ENCODE results near the gene TFCP2L1. TPM values are rescaled to one million over a fixed set of nuclear protein-coding genes. Genes with fewer than 3 reads are reported as not detected.
"Not testable (repeated sequence)": the region's sequence is repeated elsewhere in the genome, so short reads cannot be mapped to it uniquely, and the experiment has no call there.

Gene TFCP2L1
- total and polyA plus RNA-seq, 5 experiments from 2014 or later: 0.53 TPM; not detected in 4

DNA sequence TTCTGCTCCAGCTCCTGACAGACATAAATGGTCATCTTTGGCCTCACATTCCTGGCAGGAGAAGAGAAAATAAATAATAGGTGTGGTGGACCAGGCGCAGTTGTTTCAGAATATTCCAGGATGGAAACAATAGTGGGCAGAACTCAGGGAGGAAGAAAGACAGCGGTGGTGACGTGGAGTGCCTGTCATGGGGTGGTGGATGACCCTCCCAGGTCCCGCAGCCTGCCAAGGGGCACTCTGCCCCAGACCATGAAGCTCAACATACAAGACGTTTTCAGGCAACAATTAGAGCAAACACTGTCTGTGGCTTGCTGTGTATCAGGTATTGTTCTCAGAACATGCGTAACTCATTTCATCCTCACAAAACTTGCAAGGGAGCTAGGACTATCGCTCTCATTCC lies 50.9 kb downstream of the TFCP2L1 start:
- POLR2A ChIA-PET: no interaction called here

DNA sequence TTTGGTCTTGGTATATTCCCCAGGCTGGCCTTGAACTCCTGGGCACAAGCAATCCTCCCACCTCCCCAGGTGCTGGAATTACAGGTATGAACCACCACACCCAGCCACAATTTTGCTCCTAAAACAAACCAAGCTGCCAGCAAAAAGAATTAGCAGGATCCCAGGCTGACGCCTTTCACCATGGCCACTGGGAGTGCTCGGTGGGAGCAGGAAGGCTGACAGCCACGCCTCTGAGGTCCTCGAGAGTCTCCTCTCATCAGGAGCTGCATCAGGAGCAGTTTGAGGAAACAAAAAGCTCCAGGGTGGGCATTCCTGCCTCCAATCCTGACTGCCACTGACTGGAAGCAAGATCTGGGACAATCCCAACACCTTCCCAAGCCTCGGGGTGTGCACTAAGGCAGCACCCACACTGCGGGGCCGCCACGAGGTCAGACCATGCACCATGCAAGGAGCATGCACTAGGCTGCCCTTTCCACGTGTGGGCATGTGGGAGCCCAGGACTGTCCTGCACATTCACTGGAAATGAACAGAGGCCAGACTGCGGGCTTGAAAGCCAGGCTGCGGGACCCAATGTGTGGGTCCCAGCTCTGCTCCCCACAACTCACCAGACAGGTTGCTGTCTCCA lies 51.4 kb downstream of the TFCP2L1 start:
- DNase-seq (no peak), ATAC-seq (no peak)
- Mint-ChIP-seq H3K27me3 (peaks cover 0 to 10% (median 6%) of the 10 kb centered on the region in 5 donors), H3K9me3 (no peaks in the 10 kb centered on the region), H3K4me1 (no peaks in the 10 kb centered on the region), H3K36me3 (no peaks in the 10 kb centered on the region), H3K27ac (no peak overlapping the region), H3K4me3 (no peak overlapping the region)
- POLR2A ChIA-PET: no interaction called here

More for the DNA sequence above, 50.9 kb downstream of the TFCP2L1 start:
- Mint-ChIP-seq H3K9me3 (no peaks in the 10 kb centered on the region), H3K36me3 (no peaks in the 10 kb centered on the region), H3K27ac (no peak overlapping the region), H3K27me3 (peaks cover 0 to 10% (median 6%) of the 10 kb centered on the region in 5 donors), H3K4me3 (no peak overlapping the region), H3K4me1 (no peaks in the 10 kb centered on the region)
- no peak for ATAC-seq
- no peak for DNase-seq

- H3K27ac Mint-ChIP-seq: no peak overlapping the region
- H3K9me3 Mint-ChIP-seq: no peaks in the 10 kb centered on the region
- H3K27me3 Mint-ChIP-seq: peaks cover 0 to 12% (median 6%) of the 10 kb centered on the region in 5 donors
- no peaks in the 10 kb centered on the region for H3K36me3 Mint-ChIP-seq
- no peak overlapping the region for H3K4me3 Mint-ChIP-seq
- no peak for ATAC-seq
- POLR2A ChIA-PET: no interaction called here
- no peaks in the 10 kb centered on the region for H3K4me1 Mint-ChIP-seq
- DNase-seq: no peak
Observed at GRCh38 chr2:121232626-121233265, 52.3 kb downstream of the TFCP2L1 start.

- POLR2A ChIA-PET: no interaction called here
Observed at GRCh38 chr2:121231385-121232000, 53.5 kb downstream of the TFCP2L1 start.

GRCh38 chr2:121228521-121228920 lies 56.5 kb downstream of the TFCP2L1 start:
- Mint-ChIP-seq H3K27ac (no peak overlapping the region), H3K9me3 (no peaks in the 10 kb centered on the region), H3K27me3 (peaks cover 0 to 4% (median 0%) of the 10 kb centered on the region in 5 donors), H3K4me1 (no peaks in the 10 kb centered on the region), H3K4me3 (no peak overlapping the region), H3K36me3 (no peaks in the 10 kb centered on the region)
- no peak for ATAC-seq
- POLR2A ChIA-PET: no interaction called here
- DNase-seq: no peak

More at GRCh38 chr2:121231385-121232000, 53.5 kb downstream of the TFCP2L1 start:
- Mint-ChIP-seq H3K9me3 (no peaks in the 10 kb centered on the region), H3K27me3 (peaks cover 0 to 9% (median 3%) of the 10 kb centered on the region in 5 donors), H3K27ac (no peak overlapping the region), H3K4me1 (no peaks in the 10 kb centered on the region), H3K36me3 (no peaks in the 10 kb centered on the region), H3K4me3 (no peak overlapping the region)
- ATAC-seq (no peak), DNase-seq (no peak)

DNA sequence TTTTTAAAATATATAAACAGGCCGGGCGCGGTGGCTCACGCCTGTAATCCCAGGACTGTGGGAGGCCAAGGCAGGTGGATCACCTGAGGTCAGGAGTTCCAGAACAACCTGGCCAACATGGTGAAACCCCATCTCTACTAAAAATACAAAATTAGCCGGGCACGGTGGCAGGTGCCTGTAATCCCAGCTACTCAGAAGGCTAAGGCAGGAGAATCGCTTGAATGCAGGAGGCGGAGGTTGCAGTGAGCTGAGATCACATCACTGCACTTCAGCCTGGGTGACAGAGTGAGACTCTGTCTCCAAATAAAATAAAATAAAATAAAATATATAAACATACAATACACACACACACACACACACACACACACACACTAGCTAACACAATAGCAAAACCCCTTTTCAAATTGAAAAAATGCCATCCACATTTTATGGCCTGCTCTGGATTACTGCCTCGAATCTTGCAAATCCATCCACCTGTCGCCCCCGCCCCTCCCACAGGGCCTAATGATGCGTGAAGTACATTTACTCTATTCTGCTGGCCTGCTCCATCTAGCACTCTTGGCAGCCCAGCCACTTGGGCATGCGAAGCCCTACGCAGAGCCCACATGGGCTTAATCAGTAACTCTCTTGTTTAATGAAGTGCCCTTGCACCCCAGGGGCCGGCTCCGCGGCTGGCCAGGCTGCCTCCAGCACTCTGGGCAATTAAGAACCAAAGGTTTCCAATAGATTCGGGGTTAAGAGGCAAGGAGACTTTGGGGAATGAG lies 57.4 kb downstream of the TFCP2L1 start:
- H3K4me3 Mint-ChIP-seq, H3K27ac Mint-ChIP-seq, H3K36me3 Mint-ChIP-seq, H3K9me3 Mint-ChIP-seq, H3K4me1 Mint-ChIP-seq, H3K27me3 Mint-ChIP-seq, ATAC-seq, POLR2A ChIA-PET, DNase-seq: not testable (repeated sequence)

DNA sequence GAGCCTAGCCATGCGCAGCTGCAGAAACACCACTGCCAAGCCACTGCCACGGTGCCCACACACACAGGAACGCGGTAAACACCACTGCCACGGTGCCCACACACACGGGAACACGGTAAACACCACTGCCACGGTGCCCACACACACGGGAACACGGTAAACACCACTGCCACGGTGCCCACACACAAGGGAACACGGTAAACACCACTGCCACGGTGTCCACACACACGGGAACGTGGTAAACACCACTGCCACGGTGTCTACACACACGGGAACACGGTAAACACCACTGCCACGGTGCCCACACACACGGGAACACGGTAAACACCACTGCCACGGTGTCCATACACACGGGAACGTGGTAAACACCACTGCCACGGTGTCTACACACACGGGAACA lies 59.3 kb downstream of the TFCP2L1 start:
- H3K36me3 Mint-ChIP-seq, H3K4me3 Mint-ChIP-seq, ATAC-seq, H3K9me3 Mint-ChIP-seq, DNase-seq, H3K27me3 Mint-ChIP-seq, H3K4me1 Mint-ChIP-seq, POLR2A ChIA-PET, H3K27ac Mint-ChIP-seq: not testable (repeated sequence)

DNA sequence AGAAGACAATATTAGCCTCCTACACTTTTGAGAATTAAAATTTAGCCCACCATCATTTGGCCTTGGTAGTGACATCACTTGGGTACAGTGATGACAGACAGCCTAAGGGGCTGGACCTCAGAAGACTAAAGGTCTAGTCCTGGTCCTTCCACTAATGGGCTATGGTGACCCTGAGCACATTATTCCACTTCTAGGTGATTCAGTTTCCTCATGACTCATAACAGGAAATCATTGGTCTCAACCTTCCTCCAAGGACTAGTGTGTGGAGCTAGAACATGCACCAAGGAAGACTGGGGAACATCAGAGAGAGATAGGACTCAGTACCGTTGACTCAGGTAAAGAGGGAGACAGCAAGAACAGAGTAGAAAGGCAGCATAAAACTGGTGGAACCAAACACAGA lies 64.0 kb downstream of the TFCP2L1 start:
- Mint-ChIP-seq H3K4me1 (no peaks in the 10 kb centered on the region), H3K27me3 (peaks cover 0 to 12% (median 0%) of the 10 kb centered on the region in 5 donors), H3K27ac (no peak overlapping the region), H3K36me3 (no peaks in the 10 kb centered on the region), H3K9me3 (no peaks in the 10 kb centered on the region), H3K4me3 (no peak overlapping the region)
- DNase-seq: no peak
- POLR2A ChIA-PET: no interaction called here
- no peak for ATAC-seq

DNA sequence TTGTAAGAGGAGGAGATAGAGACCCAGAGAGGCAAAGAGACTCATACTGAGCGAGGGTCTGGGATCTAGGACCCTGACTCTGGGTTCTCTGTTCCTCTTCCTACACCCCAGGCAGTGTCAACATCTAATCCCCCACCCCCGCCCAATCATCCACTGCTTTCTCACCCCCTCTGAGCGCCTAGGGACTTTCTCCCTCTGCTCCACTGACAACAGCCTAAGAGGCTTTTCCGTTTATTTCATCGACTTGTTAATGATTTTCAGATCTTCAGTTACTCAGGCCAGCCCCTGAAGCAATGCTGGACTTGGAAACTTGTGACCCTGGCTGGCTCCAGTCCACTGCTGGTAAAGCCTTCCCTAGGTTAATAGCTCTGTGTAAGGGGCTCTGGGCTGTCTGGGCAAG lies 65.1 kb downstream of the TFCP2L1 start:
- peaks cover 0 to 12% (median 0%) of the 10 kb centered on the region in 5 donors for H3K27me3 Mint-ChIP-seq
- ATAC-seq (no peak), DNase-seq (no peak)
- H3K9me3 Mint-ChIP-seq: no peaks in the 10 kb centered on the region
- H3K36me3 Mint-ChIP-seq: no peaks in the 10 kb centered on the region
- H3K4me1 Mint-ChIP-seq: no peaks in the 10 kb centered on the region
- no peak overlapping the region for H3K4me3 Mint-ChIP-seq
- POLR2A ChIA-PET: no interaction called here
- no peak overlapping the region for H3K27ac Mint-ChIP-seq

DNA sequence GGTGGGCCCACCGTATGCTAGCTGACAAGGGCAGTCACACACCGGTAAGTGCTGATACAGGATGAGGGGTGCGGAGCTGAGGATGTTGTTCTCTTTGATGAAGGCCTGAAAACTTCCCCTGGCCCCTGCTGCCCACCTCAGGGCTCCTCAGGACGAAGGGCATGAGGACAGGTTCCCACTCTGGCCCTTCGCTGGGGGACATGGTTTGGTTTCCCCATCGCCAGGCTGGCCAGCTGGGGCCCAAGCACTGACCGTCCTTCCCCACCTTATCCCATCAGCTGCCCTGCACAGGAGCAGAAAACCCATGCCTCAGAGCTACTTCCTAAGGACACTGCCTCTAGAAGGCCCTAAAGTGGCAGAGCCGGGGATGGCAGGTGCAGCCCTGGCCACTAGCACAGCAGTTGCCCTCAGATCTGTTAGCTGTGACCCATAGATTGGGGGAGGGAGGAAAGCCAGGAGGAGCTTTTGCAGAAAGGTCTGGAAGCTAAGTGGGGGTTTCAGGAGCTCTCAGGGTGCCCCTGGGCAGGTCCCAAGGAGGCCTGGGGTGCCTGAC lies 66.5 kb downstream of the TFCP2L1 start:
- H3K27ac Mint-ChIP-seq: no peak overlapping the region
- H3K9me3 Mint-ChIP-seq: no peaks in the 10 kb centered on the region
- no peak overlapping the region for H3K4me3 Mint-ChIP-seq
- H3K4me1 Mint-ChIP-seq: no peaks in the 10 kb centered on the region
- no peaks in the 10 kb centered on the region for H3K36me3 Mint-ChIP-seq
- ATAC-seq (no peak), DNase-seq (no peak)
- peaks cover 0 to 18% (median 0%) of the 10 kb centered on the region in 5 donors for H3K27me3 Mint-ChIP-seq
- POLR2A ChIA-PET: no interaction called here

- POLR2A ChIA-PET: no interaction called here
- Mint-ChIP-seq H3K27ac (no peak overlapping the region), H3K4me3 (no peak overlapping the region), H3K9me3 (no peaks in the 10 kb centered on the region), H3K4me1 (no peaks in the 10 kb centered on the region), H3K27me3 (peaks cover 0 to 19% (median 0%) of the 10 kb centered on the region in 5 donors), H3K36me3 (no peaks in the 10 kb centered on the region)
- ATAC-seq (no peak), DNase-seq (no peak)
Observed at GRCh38 chr2:121217627-121218026, 67.4 kb downstream of the TFCP2L1 start.

GRCh38 chr2:121214296-121214695 lies 70.7 kb downstream of the TFCP2L1 start:
- POLR2A ChIA-PET: no interaction called here
- no peak for ATAC-seq
- Mint-ChIP-seq H3K4me1 (no peaks in the 10 kb centered on the region), H3K9me3 (peaks cover 0 to 1% (median 0%) of the 10 kb centered on the region in 9 donors), H3K27me3 (peaks cover 0 to 15% (median 0%) of the 10 kb centered on the region in 5 donors), H3K4me3 (no peak overlapping the region), H3K27ac (no peak overlapping the region), H3K36me3 (no peaks in the 10 kb centered on the region)
- no peak for DNase-seq

- H3K27ac Mint-ChIP-seq: no peak overlapping the region
- H3K27me3 Mint-ChIP-seq: peaks cover 0 to 11% (median 0%) of the 10 kb centered on the region in 5 donors
- H3K4me1 Mint-ChIP-seq: no peaks in the 10 kb centered on the region
- ATAC-seq: no peak
- H3K9me3 Mint-ChIP-seq: peaks cover 0 to 1% (median 0%) of the 10 kb centered on the region in 9 donors
- no peak overlapping the region for H3K4me3 Mint-ChIP-seq
- POLR2A ChIA-PET: no interaction called here
- no peak for DNase-seq
- H3K36me3 Mint-ChIP-seq: no peaks in the 10 kb centered on the region
Observed at GRCh38 chr2:121213386-121213785, 71.6 kb downstream of the TFCP2L1 start.
